HG03175 (cell line): ENCODE measurements around the gene PSMD14.

Experiments
- ATAC-seq: cut with Tn5 transposase; IDR thresholded peaks from one replicate; pipeline ENCODE4 v1.9.1; 2021; ENCODE audit warnings: mild to moderate bottlenecking, moderate library complexity; ENCODE audit not compliant: unreplicated experiment

PSMD14 gene

GRCh38 chr2:161418275-161418714, 110.1 kb downstream of the PSMD14 start:
- no peak for ATAC-seq

- ATAC-seq, result no peak
Observed at GRCh38 chr2:161418715-161419637, 110.8 kb downstream of the PSMD14 start.

GRCh38 chr2:161419638-161420190, 111.5 kb downstream of the PSMD14 start:
- ATAC-seq, result no peak

GRCh38 chr2:161420406-161421074, 112.3 kb downstream of the PSMD14 start:
- no peak for ATAC-seq

- no peak for ATAC-seq
Observed at GRCh38 chr2:161421686-161422085, 113.5 kb downstream of the PSMD14 start.

- no peak for ATAC-seq
Observed at GRCh38 chr2:161422816-161423403, 114.7 kb downstream of the PSMD14 start.

- ATAC-seq, result no peak
Observed at GRCh38 chr2:161423421-161424393, 115.5 kb downstream of the PSMD14 start.

- ATAC-seq, result no peak
Observed at GRCh38 chr2:161424394-161424769, 116.2 kb downstream of the PSMD14 start.

GRCh38 chr2:161424891-161425727, 116.9 kb downstream of the PSMD14 start:
- ATAC-seq, result no peak

GRCh38 chr2:161425728-161426454, 117.7 kb downstream of the PSMD14 start:
- ATAC-seq, result no peak

GRCh38 chr2:161426455-161426921, 118.3 kb downstream of the PSMD14 start:
- no peak for ATAC-seq

- no peak for ATAC-seq
Observed at GRCh38 chr2:161426922-161427663, 118.9 kb downstream of the PSMD14 start.

- no peak for ATAC-seq
Observed at GRCh38 chr2:161427664-161428587, 119.7 kb downstream of the PSMD14 start.

- ATAC-seq, result no peak
Observed at GRCh38 chr2:161430386-161430785, 122.2 kb downstream of the PSMD14 start.

- ATAC-seq, result no peak
Observed at GRCh38 chr2:161432107-161432506, 123.9 kb downstream of the PSMD14 start.

GRCh38 chr2:161434118-161434517, 125.9 kb downstream of the PSMD14 start:
- ATAC-seq, result no peak

- ATAC-seq, result no peak
Observed at GRCh38 chr2:161436411-161436810, 128.2 kb downstream of the PSMD14 start.
